Stimulated activated CD8-positive, alpha-beta memory T cell treated with anti-CD3 and anti-CD28 coated beads, Interleukin-12 subunit alpha, Interleukin-12 subunit beta, amount 100 ng/mL, for 4 hours (primary cell): ENCODE data around the gene LRMDA.
"Not testable (repeated sequence)": the region's sequence is repeated elsewhere in the genome, so short reads cannot be mapped to it uniquely, and the experiment has no call there.

ENCODE experiments used
- DNase-seq: peaks from one replicate; pipeline ENCODE4 v3.0.0-alpha.2; 2020; ENCODE audit warnings: low read depth

The LRMDA gene

GRCh38 chr10:75746356-75746755 is 314.9 kb downstream of the LRMDA start:
- no peak for DNase-seq

GRCh38 chr10:75750093-75750875 is 318.9 kb downstream of the LRMDA start:
- not testable (repeated sequence) for DNase-seq

- DNase-seq, result no peak
Measured at GRCh38 chr10:75751232-75751631, 319.8 kb downstream of the LRMDA start.

- DNase-seq, result no peak
Measured at GRCh38 chr10:75753621-75754020, 322.2 kb downstream of the LRMDA start.

- no peak for DNase-seq
Measured at GRCh38 chr10:75754096-75754831, 322.8 kb downstream of the LRMDA start.

GRCh38 chr10:75755528-75755927 is 324.1 kb downstream of the LRMDA start:
- no peak for DNase-seq

GRCh38 chr10:75761289-75761688 is 329.9 kb downstream of the LRMDA start:
- no peak for DNase-seq

- no peak for DNase-seq
Measured at GRCh38 chr10:75762431-75762802, 331.0 kb downstream of the LRMDA start.

GRCh38 chr10:75763652-75764051 is 332.2 kb downstream of the LRMDA start:
- DNase-seq, result no peak

- no peak for DNase-seq
Measured at GRCh38 chr10:75764974-75765788, 333.8 kb downstream of the LRMDA start.

- DNase-seq, result no peak
Measured at GRCh38 chr10:75765789-75766096, 334.3 kb downstream of the LRMDA start.

- DNase-seq, result no peak
Measured at GRCh38 chr10:75766106-75766505, 334.7 kb downstream of the LRMDA start.

- not testable (repeated sequence) for DNase-seq
Measured at GRCh38 chr10:75766752-75767151, 335.3 kb downstream of the LRMDA start.

GRCh38 chr10:75770626-75771081 is 339.2 kb downstream of the LRMDA start:
- no peak for DNase-seq

- DNase-seq, result no peak
Measured at GRCh38 chr10:75771606-75772005, 340.2 kb downstream of the LRMDA start.

- no peak for DNase-seq
Measured at GRCh38 chr10:75772153-75772887, 340.9 kb downstream of the LRMDA start.

GRCh38 chr10:75773231-75773780 is 341.9 kb downstream of the LRMDA start:
- DNase-seq, result no peak

- DNase-seq, result no peak
Measured at GRCh38 chr10:75773813-75774782, 342.7 kb downstream of the LRMDA start.

GRCh38 chr10:75774783-75775490 is 343.5 kb downstream of the LRMDA start:
- no peak for DNase-seq
